ENCODE data around the gene KIF26B.

GRCh38 chr1:245248231-245248731 lies 93.5 kb downstream of the KIF26B start:
- no peak for TF ChIP-seq EZH2 (IDR thresholded peaks at IDR 0.05; ENCODE audit: insufficient read depth, poor library complexity, severe bottlenecking)
- no peak for TF ChIP-seq EZH2phosphoT487 (IDR thresholded peaks at IDR 0.05; ENCODE audit: insufficient read depth, low read depth)

All from GM23248 (cell line).